CD4-positive, alpha-beta T cell treated with Interleukin-17A for 4 hours (primary cell): Measurements from ENCODE around the gene ZNF765.
"Not testable (repeated sequence)": the region's sequence is repeated elsewhere in the genome, so short reads cannot be mapped to it uniquely, and the experiment has no call there.

Experiments used
- DNase-seq: peaks from one replicate; pipeline ENCODE4 v3.0.0-alpha.2; 2020; ENCODE audit warnings: mixed read lengths

The ZNF765 gene

GRCh38 chr19:53394974-53395839 is at the start of gene ZNF765:
TSS of gene ZNF765 (plus strand) at chr19:53395149. CDS start at chr19:53398016, 2,867 bp downstream.
- peak; percentile 97 for DNase-seq

GRCh38 chr19:53355739-53356138 is 39.2 kb upstream of the ZNF765 start:
- no peak for DNase-seq

- DNase-seq: no peak
Measured at GRCh38 chr19:53357821-53358581, 36.9 kb upstream of the ZNF765 start.

- DNase-seq: not testable (repeated sequence)
Measured at GRCh38 chr19:53360056-53360455, 34.9 kb upstream of the ZNF765 start.

- peak; percentile 99 for DNase-seq
Measured at GRCh38 chr19:53365134-53365898, 29.6 kb upstream of the ZNF765 start, which contains the start of gene ZNF525. TSS of gene ZNF525 (plus strand) at chr19:53365705. CDS start at chr19:53372282, 6,577 bp downstream.

- DNase-seq: peak; percentile 54
Measured at GRCh38 chr19:53365899-53366493, 29.0 kb upstream of the ZNF765 start.

- no peak for DNase-seq
Measured at GRCh38 chr19:53372196-53372595, 22.8 kb upstream of the ZNF765 start.

- no peak for DNase-seq
Measured at GRCh38 chr19:53374288-53374687, 20.7 kb upstream of the ZNF765 start.

- DNase-seq: no peak
Measured at GRCh38 chr19:53374743-53375142, 20.2 kb upstream of the ZNF765 start.

GRCh38 chr19:53381376-53381775 is 13.6 kb upstream of the ZNF765 start:
- no peak for DNase-seq

- DNase-seq: no peak
Measured at GRCh38 chr19:53388168-53388567, 6.8 kb upstream of the ZNF765 start.

GRCh38 chr19:53388904-53389303 is 6.0 kb upstream of the ZNF765 start:
- no peak for DNase-seq

GRCh38 chr19:53389571-53389970 is 5.4 kb upstream of the ZNF765 start:
- no peak for DNase-seq

GRCh38 chr19:53389978-53390377 is 5.0 kb upstream of the ZNF765 start:
- no peak for DNase-seq

GRCh38 chr19:53394522-53394973 is 401 bp upstream of the ZNF765 start:
- DNase-seq: peak; percentile 9

GRCh38 chr19:53395840-53396524 is 1.0 kb downstream of the ZNF765 start:
- DNase-seq: not testable (repeated sequence)

GRCh38 chr19:53396525-53396868 is 1.5 kb downstream of the ZNF765 start:
- DNase-seq: no peak

- DNase-seq: not testable (repeated sequence)
Measured at GRCh38 chr19:53397918-53398317, 3.0 kb downstream of the ZNF765 start.

- DNase-seq: no peak
Measured at GRCh38 chr19:53409505-53410204, 14.7 kb downstream of the ZNF765 start.

GRCh38 chr19:53420520-53421315 is 25.8 kb downstream of the ZNF765 start:
- not testable (repeated sequence) for DNase-seq
